Glomerular visceral epithelial cell (primary cell): ENCODE data around the gene MRPL21.
"Not testable (repeated sequence)": the region's sequence is repeated elsewhere in the genome, so short reads cannot be mapped to it uniquely, and the experiment has no call there.

Experiments used
- DNase-seq: peaks from one replicate; pipeline ENCODE4 v3.0.0-alpha.2; 2016; ENCODE audit errors: extremely low spot score

The MRPL21 gene

DNA sequence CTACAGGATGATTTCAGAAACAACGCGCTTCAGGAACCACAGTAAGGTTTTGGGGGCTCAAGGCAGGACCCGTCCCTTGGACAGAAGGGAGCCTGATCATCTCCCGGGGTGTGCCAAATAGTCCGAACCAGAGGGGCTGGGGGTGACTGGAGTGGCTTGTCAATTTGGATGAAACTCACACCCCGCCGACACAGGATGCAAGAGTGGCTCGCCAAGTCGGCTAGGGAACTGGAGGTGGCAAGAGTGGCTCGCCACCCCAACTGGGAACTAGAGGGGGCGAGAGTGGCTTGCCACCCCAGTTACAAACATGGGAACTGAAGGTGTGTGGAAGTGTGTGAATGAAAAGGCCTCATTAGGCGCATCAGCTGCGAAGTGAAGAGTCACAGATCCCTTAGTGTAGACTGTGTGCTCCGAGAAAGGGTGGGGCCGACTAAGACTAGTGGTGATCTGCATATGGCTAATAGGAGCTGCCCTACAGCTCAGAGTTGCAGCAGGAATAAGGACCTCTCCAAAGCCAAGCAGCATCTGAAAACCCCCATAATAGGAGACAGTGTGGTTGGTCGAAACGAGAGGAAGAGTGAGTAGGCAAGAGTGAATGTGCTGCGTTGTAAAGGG lies 35.3 kb downstream of the MRPL21 start:
- no peak for DNase-seq

DNA sequence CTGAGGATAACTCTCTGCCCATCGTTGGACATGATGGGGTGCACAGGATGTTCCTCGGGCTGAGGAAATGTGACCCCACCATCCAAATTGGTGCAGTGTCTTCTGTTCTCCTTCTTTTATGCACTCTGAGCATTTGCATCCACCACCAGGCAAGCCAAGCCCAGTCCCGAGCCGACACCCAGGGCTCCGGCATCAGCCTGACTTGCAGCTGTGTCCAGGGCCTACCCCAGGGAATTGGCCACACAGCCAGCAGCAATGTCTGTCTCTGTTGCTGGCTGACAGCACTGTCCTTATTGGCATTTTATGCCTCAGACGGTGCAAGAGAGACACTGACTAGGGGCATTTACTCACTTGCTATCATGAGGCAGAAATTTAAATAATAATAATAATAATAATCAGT lies 36.6 kb downstream of the MRPL21 start:
- DNase-seq: no peak

DNA sequence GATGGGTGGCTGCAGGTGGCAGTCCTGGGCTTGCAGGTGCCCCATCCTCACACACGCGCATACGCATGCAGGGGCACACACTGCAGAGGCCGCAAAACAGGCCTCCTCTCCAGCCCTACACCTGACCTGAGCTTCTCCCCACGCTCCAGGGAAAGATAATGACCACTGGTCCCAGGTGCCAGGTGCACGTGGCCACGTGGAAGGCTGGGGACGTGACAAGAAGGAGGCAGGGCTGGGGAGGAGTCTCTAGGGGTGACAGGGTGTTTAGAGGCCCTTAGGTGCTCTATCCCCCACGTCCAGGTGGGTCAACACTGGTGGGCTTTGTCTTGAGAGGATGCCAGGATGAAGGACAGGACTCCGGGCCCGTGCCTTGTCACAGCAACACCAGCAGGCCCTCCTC lies 38.4 kb downstream of the MRPL21 start:
- DNase-seq: no peak

- DNase-seq: no peak
Measured at GRCh38 chr11:68863553-68864265, 39.9 kb downstream of the MRPL21 start.

GRCh38 chr11:68862421-68862820 lies 41.2 kb downstream of the MRPL21 start:
- DNase-seq: no peak

DNA sequence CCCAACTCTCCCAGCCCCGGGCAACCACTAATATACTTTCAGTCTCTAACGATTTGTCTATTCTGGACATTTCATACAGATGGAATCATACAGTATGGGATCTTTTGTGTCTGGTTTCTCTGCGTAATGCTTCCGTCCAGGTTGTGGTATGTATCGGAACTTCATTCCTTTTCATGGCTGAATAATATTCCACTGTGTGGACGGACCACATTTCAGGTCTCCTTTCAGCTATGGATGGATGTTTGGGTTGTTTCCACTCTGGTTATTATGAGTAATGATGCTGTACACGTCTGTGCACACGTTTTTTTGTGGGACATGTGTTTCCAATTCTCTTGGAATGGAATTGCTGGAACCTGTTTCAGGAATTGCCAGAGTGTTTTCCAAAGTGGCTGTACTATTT lies 44.5 kb downstream of the MRPL21 start:
- no peak for DNase-seq

DNA sequence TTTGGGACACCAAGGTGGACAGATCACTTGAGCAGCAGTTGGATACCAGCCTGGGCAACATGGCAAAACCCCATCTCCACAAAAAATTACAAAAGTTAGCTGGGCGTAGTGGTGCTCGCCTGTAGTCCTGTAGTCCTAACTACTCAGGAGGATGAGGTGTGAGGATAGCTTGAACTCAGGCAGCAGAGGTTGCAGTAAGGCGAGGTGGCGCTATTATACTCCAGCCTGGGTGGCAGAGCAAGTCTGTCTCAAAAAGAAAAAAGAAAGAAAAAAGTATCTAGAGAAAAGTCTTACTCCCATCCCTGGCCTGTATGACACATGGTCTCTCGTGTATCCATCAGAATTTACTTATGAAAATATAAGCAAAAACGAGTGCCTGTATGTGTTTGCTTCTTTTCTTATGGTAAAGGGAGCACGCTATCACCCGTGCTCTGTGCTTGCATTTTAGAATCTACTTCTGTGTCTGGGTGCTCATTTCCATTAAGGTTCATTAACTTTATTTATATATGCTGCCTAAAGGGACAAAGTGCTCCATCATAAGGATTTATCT lies 46.5 kb downstream of the MRPL21 start:
- DNase-seq: no peak

DNA sequence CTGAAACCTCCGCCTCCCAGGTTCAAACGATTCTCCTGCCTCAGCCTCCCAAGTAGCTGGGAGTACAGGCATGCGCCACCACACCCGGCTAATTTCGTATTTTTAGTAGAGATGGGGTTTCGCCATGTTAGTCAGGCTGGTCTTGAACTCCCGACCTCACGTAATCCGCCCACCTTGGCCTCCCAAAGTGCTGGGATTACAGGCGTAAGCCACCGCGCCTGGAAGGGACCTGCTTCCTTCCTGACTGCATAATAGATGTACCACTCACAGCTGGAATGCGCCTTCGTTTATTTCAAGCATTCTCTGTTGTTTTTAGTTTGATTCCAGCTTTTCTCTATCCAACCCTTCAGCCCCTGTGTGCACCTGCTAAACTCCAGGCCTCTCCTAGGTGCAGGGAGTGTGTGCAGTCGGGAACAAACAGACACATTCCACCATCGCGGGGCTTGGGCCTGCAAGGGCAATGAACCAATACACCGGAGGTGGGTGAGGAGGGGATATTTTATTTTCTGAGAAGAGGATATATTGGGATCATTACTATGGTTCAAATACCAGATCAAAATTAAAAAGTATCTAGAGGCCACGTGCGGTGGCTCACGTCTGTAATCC lies 47.1 kb downstream of the MRPL21 start:
- not testable (repeated sequence) for DNase-seq

DNA sequence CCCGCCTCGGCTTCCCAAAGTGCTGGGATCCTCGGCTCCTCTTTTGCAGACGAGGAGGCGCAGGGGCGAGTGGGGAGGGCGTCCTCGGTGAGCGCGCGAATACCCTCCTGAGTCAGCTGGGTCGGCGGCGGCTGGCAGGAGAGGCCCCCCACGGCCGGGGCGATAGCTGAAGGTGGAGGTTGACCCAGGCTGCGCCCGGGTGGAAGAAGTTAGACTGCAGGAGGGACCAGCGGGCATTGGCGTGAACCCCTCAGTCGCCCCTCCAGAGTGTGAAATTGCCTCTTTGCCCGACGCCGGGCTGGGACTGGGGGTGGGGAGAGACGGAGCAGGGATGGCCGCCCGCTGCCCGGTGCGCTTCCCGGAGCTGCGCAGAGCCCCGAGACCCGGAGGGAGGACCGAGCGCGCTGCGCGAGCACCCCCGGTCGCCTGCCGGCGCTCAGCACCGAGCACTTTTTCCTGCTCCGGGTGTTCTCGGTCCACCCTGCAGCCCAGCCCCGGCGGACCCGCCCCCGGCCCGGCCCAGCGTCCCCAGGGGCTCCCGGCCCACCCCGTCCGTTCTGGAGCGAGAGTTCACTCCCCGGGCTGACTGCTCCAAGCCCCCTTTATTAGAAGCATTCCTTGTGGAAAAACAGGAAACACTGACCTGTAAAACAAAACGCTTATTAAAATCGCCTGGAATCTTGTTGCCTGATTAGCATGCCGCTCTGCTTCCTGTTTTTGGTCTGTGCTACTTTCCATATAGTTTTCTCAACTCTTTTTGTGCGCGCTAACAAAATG lies 48.2 kb downstream of the MRPL21 start:
- DNase-seq: no peak

GRCh38 chr11:68854273-68854958 lies 49.2 kb downstream of the MRPL21 start:
- DNase-seq: no peak

- DNase-seq: no peak
Measured at GRCh38 chr11:68852628-68853027, 51.0 kb downstream of the MRPL21 start.

- DNase-seq: no peak
Measured at GRCh38 chr11:68848429-68848828, 55.2 kb downstream of the MRPL21 start.

GRCh38 chr11:68847395-68847794 lies 56.2 kb downstream of the MRPL21 start:
- no peak for DNase-seq

- DNase-seq: no peak
Measured at GRCh38 chr11:68845351-68846002, 58.2 kb downstream of the MRPL21 start.

DNA sequence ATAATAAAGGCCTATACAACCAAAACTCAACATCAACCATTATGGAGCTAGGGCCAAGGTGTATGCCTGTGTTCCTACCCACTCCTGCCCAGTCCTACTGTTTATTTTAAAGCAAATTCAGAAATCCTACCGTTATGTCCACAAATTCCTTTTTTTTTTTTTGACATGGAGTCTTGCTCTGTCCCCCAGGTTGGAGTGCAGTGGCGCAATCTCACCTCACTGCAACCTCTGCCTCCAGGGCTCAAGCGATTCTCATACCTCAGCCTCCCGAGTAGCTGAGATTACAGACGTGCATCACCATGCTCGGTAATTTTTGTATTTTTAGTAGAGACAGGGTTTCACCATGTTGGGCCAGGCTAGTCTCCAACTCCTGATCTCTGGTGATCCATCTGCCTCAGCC lies 58.8 kb downstream of the MRPL21 start:
- DNase-seq: no peak

GRCh38 chr11:68844376-68844775 lies 59.3 kb downstream of the MRPL21 start:
- no peak for DNase-seq

DNA sequence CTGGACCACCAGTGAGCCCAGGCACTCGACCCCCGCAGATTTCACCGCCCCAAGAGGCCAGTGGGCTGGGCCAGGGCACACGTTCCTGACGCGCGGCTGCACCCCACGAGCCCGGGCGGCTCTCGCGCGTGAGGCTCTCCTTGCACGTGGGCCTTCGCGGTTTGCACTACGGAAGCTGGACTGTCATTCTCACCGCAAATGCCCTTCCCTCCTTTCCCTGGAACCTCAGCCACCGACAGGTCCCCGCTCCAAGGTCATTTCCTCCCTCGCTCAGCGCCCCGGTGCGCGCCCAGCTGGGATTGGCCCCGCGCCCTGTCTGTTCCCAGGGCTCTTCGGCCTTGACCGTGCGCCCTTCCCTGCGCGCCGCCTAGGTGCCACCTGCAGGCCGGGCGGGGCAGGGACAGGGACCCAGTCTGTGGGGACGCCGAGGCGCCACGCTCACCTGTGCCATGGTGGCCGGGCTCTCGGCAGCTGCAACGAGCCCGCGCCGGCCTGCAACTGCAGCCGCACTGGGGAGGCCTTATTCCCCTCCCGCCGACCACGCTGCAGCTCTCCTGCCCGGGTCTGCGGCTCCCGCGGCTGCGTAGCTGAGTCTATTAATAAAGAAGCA lies 59.8 kb downstream of the MRPL21 start:
- peak; percentile 54 for DNase-seq

- DNase-seq: peak; percentile 30
Measured at GRCh38 chr11:68843052-68843561, 60.5 kb downstream of the MRPL21 start.

DNA sequence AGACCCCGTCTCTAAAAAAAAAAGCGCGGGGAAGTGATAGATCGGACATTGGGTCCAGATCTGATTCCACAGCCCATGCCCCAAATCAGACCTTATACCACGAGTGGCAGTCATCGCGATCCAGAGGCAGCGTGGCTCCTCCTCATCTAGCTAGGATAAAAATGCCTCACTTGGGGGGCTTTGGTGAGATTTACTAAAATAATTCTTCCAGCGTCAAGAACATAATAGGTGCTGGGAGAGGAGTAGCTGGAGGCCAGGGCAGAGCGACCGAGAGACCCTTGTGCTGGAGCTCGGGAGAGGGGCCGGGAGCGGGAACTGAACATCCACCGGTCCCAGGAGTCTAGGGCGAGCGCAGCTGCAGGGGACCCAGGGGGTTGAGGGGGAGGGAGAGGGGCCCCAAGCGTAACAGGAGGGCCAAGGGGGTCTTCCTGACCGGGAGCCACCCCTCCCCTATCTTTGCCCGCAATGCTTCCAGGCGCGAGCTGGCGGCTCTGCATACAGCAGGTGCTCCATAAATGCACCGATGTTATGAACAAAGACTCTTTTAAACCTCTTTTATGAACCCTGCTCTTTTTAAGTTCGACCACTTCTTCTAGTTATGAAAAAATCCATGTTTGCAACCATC lies 61.1 kb downstream of the MRPL21 start:
- no peak for DNase-seq
